NK-92 treated with Interleukin-12 subunit alpha and Interleukin-12 subunit beta, amount 100 ng/mL, for 24 hours (cell line): ENCODE data around the gene CCDC40.
"Not testable (repeated sequence)": the region's sequence is repeated elsewhere in the genome, so short reads cannot be mapped to it uniquely, and the experiment has no call there.

ENCODE experiments used
- DNase-seq: peaks from one replicate; lab custom pipeline; 2025; lab: John Stamatoyannopoulos, UW

CCDC40 gene, protein sequence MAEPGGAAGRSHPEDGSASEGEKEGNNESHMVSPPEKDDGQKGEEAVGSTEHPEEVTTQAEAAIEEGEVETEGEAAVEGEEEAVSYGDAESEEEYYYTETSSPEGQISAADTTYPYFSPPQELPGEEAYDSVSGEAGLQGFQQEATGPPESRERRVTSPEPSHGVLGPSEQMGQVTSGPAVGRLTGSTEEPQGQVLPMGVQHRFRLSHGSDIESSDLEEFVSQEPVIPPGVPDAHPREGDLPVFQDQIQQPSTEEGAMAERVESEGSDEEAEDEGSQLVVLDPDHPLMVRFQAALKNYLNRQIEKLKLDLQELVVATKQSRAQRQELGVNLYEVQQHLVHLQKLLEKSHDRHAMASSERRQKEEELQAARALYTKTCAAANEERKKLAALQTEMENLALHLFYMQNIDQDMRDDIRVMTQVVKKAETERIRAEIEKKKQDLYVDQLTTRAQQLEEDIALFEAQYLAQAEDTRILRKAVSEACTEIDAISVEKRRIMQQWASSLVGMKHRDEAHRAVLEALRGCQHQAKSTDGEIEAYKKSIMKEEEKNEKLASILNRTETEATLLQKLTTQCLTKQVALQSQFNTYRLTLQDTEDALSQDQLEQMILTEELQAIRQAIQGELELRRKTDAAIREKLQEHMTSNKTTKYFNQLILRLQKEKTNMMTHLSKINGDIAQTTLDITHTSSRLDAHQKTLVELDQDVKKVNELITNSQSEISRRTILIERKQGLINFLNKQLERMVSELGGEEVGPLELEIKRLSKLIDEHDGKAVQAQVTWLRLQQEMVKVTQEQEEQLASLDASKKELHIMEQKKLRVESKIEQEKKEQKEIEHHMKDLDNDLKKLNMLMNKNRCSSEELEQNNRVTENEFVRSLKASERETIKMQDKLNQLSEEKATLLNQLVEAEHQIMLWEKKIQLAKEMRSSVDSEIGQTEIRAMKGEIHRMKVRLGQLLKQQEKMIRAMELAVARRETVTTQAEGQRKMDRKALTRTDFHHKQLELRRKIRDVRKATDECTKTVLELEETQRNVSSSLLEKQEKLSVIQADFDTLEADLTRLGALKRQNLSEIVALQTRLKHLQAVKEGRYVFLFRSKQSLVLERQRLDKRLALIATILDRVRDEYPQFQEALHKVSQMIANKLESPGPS

GRCh38 chr17:80035937-80036714 is at the start of gene CCDC40:
Gene CCDC40, plus strand, starts transcription at chr17:80036642. Its CDS starts 21 bp downstream, at chr17:80036663.
- DNase-seq, result no peak

GRCh38 chr17:79987187-79987934 is 49.1 kb upstream of the CCDC40 start:
- no peak for DNase-seq

GRCh38 chr17:79987935-79988184 is 48.6 kb upstream of the CCDC40 start:
- DNase-seq, result no peak

- DNase-seq, result no peak
Measured at GRCh38 chr17:79988185-79988971, 48.1 kb upstream of the CCDC40 start.

GRCh38 chr17:79989106-79989835 is 47.2 kb upstream of the CCDC40 start:
- no peak for DNase-seq

- DNase-seq, result no peak
Measured at GRCh38 chr17:79990051-79990592, 46.3 kb upstream of the CCDC40 start.

GRCh38 chr17:79990704-79991103 is 45.7 kb upstream of the CCDC40 start:
- no peak for DNase-seq

DNA sequence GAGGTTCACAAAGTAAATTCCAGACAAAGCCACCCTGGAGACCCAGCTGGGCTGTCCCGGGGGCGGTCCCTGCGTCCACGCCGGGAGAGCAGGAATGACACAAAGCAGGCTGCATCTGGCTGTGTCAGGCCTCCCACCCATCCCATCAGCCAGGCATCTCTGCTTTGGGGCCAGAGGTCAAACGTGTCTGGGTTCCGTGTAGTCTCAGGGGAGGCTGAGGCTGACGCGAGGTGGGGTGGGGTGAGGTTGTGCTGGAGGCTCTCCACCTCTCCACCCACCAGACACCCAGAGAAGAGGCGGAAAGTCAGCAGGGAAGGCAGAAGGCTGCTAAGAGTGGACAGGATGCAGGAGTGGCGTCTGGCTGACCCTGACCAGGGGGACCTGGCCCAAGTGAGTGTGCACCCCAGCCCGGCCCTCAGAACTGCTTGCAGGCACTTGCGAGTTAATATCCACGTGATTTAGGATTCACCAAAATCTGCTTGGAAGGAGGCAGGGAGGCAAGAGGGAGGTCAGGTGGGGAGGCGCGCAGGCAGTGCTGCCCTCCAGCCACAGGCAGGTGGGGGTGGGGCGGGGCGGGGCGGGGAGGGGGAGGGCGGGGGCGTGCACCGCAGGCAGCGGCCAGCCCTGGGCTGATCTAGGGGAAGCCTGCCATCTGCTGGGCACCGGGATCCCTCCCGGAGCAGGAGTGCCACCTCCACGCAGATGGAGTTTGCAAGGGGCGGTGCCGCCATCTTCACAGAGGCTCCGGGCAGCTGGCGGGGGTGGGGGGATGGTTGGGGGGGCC is 45.1 kb upstream of the CCDC40 start:
- no peak for DNase-seq

DNA sequence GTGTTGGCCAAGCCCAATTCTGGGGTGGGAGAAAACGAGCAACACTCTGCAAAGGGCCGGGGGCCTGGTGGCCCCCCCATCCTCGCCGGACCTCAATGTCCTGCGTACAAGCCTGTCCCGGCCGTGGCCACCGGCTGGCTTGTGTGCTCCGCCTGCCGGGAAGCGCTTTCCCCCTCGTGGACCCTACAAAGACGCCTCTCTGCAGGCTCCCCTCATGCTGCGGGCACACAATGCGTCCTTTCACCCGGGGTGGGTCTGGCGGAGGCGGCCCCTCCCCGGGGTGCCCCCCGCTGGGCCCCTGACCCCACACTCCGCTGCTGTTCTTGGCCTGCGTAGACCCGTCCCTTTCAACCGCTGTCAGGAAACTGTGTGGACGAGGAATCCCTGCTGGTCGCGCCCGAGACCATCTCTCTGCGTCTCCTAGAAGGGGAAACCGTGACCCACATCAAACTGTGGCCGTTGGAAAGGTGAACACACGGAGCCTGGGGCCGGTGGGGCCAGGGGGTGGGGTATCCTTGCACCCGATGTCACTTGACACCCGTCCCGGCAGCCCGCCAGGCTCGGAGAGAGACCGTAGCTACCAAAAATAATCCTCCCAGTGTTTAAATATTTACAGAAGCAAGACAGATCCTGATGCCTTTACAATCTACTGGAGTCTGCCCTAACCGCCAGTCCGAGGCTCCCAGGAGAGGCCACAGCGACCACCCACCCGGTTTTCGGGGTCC is 44.4 kb upstream of the CCDC40 start:
- no peak for DNase-seq

- DNase-seq, result no peak
Measured at GRCh38 chr17:79992649-79993389, 43.6 kb upstream of the CCDC40 start.

DNA sequence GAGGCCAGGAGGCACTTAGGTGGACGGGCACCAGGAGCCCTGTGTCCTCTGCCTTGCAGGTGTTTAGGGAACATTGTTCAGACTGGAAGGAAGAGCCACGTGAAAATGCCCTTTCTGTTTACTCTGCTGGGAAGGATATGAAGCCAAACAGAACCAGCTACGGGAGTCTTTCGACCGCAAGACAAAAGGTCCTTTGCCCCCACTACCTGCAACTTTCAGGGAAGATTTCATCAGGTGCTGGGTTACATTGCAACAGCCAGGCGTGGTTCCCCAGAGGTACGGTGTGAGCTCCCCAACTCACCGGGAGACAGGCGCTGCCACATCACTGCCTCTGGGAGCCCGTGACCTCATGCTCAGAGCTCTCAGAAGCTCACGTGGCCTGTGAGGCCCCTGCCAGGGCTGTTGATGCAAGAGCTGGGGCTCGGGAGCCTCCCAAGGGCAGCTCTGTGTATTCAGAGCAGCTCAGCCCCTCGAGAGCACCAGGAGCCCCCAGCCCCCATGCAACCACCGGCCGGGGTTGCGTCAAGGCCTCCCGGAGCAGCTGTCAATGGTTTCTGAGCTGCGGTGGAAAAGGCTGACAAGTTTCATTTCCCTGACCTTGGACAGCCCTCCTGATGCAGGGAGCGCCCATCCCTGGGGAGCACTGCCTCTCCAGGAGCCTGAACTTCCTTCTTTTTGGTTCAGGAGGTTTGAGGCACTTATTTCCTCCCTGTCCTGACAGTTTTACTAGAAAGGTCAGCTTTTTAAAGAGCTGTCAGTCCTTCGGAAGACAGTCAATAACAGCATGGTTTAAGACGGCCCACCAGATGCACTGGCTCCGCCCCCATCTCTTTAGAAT is 42.8 kb upstream of the CCDC40 start:
- DNase-seq, result peak; percentile 40

DNA sequence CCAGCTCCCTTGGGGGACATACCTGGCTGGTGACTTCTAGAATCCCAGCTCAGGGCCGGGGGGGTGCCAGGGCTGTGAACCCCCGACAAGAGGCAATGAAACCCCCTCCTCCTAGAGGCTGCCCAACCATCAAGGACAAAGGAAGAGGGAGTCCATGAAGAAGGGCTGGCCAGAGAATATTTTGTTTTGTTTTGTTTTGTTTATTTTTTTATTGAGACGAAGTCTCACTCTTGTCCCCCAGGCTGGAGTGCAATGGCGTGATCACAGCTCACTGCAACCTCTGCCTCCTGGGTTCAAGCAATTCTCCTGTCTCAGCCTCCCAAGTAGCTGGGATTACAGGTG is 42.2 kb upstream of the CCDC40 start:
- DNase-seq, result not testable (repeated sequence)

GRCh38 chr17:79994602-79995001 is 41.8 kb upstream of the CCDC40 start:
- no peak for DNase-seq

- no peak for DNase-seq
Measured at GRCh38 chr17:79995696-79996095, 40.7 kb upstream of the CCDC40 start.

GRCh38 chr17:79996291-79996690 is 40.2 kb upstream of the CCDC40 start:
- DNase-seq, result no peak

DNA sequence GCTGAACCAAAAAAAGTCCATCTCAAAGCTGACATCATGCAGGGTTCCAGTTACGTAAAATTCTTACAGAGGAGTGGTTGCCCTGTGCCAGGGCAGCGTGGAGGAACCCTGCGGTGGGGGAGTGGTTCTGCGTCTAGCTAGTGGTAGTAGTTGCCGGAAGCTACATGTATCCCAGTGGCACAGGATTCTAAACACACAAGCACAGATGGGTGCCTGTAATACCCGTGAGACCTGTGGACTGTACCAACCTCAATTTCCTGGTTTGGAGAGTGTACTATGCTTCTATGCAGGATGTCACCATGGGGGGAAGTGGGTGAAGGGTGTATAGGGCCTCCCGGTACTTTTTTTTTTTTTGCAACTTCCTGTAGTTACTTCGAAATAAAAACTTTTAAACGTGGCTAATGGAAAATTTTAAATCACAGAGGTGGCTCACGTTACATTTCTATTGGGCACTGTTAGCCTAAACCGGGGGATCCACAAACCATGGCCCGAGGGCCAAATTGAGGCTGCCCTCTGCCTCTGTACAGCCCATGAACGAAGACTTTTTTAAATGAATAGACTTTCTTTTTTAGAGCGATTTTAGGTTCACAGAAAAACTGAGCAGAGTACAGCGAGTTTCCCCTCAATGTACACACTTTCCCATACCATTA is 39.3 kb upstream of the CCDC40 start:
- peak; percentile 73 for DNase-seq
